Astrocyte (in vitro differentiated cells and primary cell): ENCODE results near the gene SLC25A21. TPM values are rescaled to one million over a fixed set of nuclear protein-coding genes. Genes with fewer than 3 reads are reported as not detected.

ENCODE experiments used
- DNase-seq: peaks from one replicate; pipeline ENCODE4 v3.0.0-alpha.2; 2010; ENCODE audit warnings: low read depth
- FAIRE-seq: peaks from 2 replicates; lab custom pipeline; 2011; peaks lifted over from hg19 to GRCh38; lab: Jason Lieb, UNC
- H2AFZ ChIP-seq: 2 replicates; pipeline ENCODE4 v1.6.0; 2012; ENCODE audit warnings: low read depth, low read length, inconsistent platforms
- H3K27ac ChIP-seq: 2 replicates; pipeline ENCODE4 v1.5.1; 2011; ENCODE audit warnings: low read depth, low read length, inconsistent platforms
- H3K27me3 ChIP-seq: 2 replicates; pipeline ENCODE4 v1.6.0; 2011; ENCODE audit warnings: low read length, inconsistent platforms; ENCODE audit not compliant: insufficient read depth
- H3K36me3 ChIP-seq: 2 replicates; pipeline ENCODE4 v1.5.1; 2011; ENCODE audit warnings: low read length, inconsistent platforms; ENCODE audit not compliant: insufficient read depth
- H3K4me1 ChIP-seq: 2 replicates; pipeline ENCODE4 v1.5.1; 2011; ENCODE audit warnings: low read length, inconsistent platforms; ENCODE audit not compliant: insufficient read depth
- H3K4me2 ChIP-seq: 2 replicates; pipeline ENCODE4 v1.6.0; 2012; ENCODE audit warnings: low read length, inconsistent platforms
- H3K4me3 ChIP-seq: 2 replicates; pipeline ENCODE4 v1.5.1; 2011; ENCODE audit warnings: low read depth, mild to moderate bottlenecking, low read length, inconsistent platforms; ENCODE audit not compliant: insufficient read depth
- H3K79me2 ChIP-seq: 2 replicates; pipeline ENCODE4 v1.6.0; 2012; ENCODE audit warnings: mild to moderate bottlenecking, low read length, inconsistent platforms; ENCODE audit not compliant: insufficient read depth
- H3K9ac ChIP-seq: 2 replicates; pipeline ENCODE4 v1.6.0; 2012; ENCODE audit warnings: mild to moderate bottlenecking, low read length, inconsistent platforms
- H3K9me3 ChIP-seq: 2 replicates; pipeline ENCODE4 v1.5.1; 2012; ENCODE audit warnings: low read depth, mild to moderate bottlenecking, low read length, inconsistent platforms; ENCODE audit not compliant: insufficient read depth
- H4K20me1 ChIP-seq: 2 replicates; pipeline ENCODE4 v1.6.0; 2012; ENCODE audit warnings: low read length, inconsistent platforms; ENCODE audit not compliant: insufficient read depth
- H3K27ac Mint-ChIP-seq: one replicate; pipeline ENCODE4 v1.8.0; 2021; ENCODE audit warnings: mild to moderate bottlenecking, mixed read lengths; ENCODE audit not compliant: unreplicated experiment
- H3K27me3 Mint-ChIP-seq: one replicate; pipeline ENCODE4 v1.8.0; 2021; ENCODE audit warnings: low read depth, mixed read lengths; ENCODE audit not compliant: unreplicated experiment
- H3K36me3 Mint-ChIP-seq: one replicate; pipeline ENCODE4 v1.8.0; 2021; ENCODE audit warnings: low read depth, mixed read lengths; ENCODE audit not compliant: unreplicated experiment
- H3K4me1 Mint-ChIP-seq: one replicate; pipeline ENCODE4 v1.8.0; 2021; ENCODE audit warnings: low read depth, mixed read lengths; ENCODE audit not compliant: unreplicated experiment
- H3K4me3 Mint-ChIP-seq: one replicate; pipeline ENCODE4 v1.8.0; 2021; ENCODE audit warnings: mild to moderate bottlenecking, moderate library complexity, mixed read lengths; ENCODE audit not compliant: unreplicated experiment
- H3K9me3 Mint-ChIP-seq: one replicate; pipeline ENCODE4 v1.8.0; 2021; ENCODE audit warnings: mild to moderate bottlenecking, mixed read lengths; ENCODE audit not compliant: unreplicated experiment
- EZH2 ChIP-seq: IDR thresholded peaks from 2 replicates; pipeline ENCODE4 v1.6.1; 2012; ENCODE audit warnings: mild to moderate bottlenecking, low read length, inconsistent platforms; ENCODE audit not compliant: insufficient read depth
- total RNA-seq: library from RNA; stranded (reverse); gene quantifications from 2 replicates; pipeline ENCODE4 v1.2.1, GENCODE V29; 2021
- TF ChIP-seq, protein P1 (sequence below): IDR thresholded peaks from 2 replicates; pipeline ENCODE4 v1.5.1; 2011; ENCODE audit warnings: low read depth, mild to moderate bottlenecking, inconsistent platforms, low read length, moderate library complexity; ENCODE audit not compliant: insufficient read depth

The SLC25A21 gene
- total RNA-seq, 1 donor from 2014 or later: 1.5 TPM

DNA sequence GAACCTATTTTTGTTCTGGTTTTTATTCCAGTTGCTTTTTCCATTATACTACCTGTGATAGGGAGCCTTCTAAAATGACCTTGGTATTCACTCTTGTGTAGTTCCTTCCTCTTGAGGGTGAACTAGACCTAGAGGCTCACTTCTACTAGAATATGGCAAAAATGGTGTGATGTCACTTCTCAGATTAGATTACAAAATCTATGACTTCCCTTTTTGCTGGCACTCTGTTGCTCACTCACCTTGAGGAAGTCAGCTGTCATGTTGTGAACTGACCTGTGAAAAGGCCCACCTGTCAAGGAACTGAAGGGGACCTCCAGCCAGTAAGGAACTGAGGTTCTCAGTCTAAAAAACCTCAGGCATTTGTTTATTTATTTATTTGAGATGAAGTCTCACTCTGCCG lies 31.0 kb upstream of the SLC25A21 start:
- FAIRE-seq (no peak), DNase-seq (no peak)
- Mint-ChIP-seq H3K4me1 (peaks cover 5% of the 10 kb centered on the region), H3K4me3 (no peak overlapping the region), H3K9me3 (peaks cover 16% of the 10 kb centered on the region), H3K27me3 (no peaks in the 10 kb centered on the region), H3K27ac (no peak overlapping the region), H3K36me3 (peaks cover 11% of the 10 kb centered on the region)
- Histone ChIP-seq H4K20me1 (peaks cover 6% of the 10 kb centered on the region), H3K79me2 (peaks cover 19% of the 10 kb centered on the region), H3K4me2 (no peak overlapping the region), H3K4me1 (peaks cover 7% of the 10 kb centered on the region), H3K36me3 (no peaks in the 10 kb centered on the region), H3K4me3 (no peak overlapping the region), H3K9ac (no peak overlapping the region), H3K27ac (no peak overlapping the region), H2AFZ (no peak overlapping the region), H3K9me3 (peaks cover 4% of the 10 kb centered on the region), H3K27me3 (no peaks in the 10 kb centered on the region)
- TF ChIP-seq, protein P1, sequence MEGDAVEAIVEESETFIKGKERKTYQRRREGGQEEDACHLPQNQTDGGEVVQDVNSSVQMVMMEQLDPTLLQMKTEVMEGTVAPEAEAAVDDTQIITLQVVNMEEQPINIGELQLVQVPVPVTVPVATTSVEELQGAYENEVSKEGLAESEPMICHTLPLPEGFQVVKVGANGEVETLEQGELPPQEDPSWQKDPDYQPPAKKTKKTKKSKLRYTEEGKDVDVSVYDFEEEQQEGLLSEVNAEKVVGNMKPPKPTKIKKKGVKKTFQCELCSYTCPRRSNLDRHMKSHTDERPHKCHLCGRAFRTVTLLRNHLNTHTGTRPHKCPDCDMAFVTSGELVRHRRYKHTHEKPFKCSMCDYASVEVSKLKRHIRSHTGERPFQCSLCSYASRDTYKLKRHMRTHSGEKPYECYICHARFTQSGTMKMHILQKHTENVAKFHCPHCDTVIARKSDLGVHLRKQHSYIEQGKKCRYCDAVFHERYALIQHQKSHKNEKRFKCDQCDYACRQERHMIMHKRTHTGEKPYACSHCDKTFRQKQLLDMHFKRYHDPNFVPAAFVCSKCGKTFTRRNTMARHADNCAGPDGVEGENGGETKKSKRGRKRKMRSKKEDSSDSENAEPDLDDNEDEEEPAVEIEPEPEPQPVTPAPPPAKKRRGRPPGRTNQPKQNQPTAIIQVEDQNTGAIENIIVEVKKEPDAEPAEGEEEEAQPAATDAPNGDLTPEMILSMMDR: no peak
- TF ChIP-seq EZH2: no peak

DNA sequence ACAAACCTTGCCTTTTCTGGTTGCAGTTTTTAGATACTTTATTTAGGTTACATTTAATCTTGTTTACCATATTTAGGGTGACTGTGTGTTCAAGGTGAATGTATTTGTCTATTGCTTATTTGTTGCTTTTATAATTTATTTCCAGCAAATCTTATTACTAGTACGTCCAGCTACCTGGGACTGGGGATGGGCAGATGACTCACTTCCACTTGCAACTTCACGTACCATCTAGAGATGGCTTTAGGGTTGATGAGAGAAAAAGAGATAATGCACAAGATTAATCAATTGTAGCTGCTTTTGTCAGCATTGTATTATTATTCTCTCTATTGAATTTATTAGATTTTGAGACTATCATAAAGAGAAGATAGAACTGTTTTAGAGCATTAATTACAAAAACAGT lies 30.4 kb upstream of the SLC25A21 start:
- Mint-ChIP-seq H3K27ac (no peak overlapping the region), H3K4me3 (no peak overlapping the region), H3K36me3 (peaks cover 11% of the 10 kb centered on the region), H3K9me3 (peaks cover 16% of the 10 kb centered on the region), H3K4me1 (peaks cover 5% of the 10 kb centered on the region), H3K27me3 (no peaks in the 10 kb centered on the region)
- FAIRE-seq (no peak), DNase-seq (no peak)
- TF ChIP-seq, protein P1: no peak
- TF ChIP-seq EZH2: no peak
- no peaks in the 10 kb centered on the region for H3K36me3 ChIP-seq
- peaks cover 6% of the 10 kb centered on the region for H4K20me1 ChIP-seq
- H3K4me1 ChIP-seq: peaks cover 10% of the 10 kb centered on the region
- H3K4me3 ChIP-seq: no peak overlapping the region
- H3K4me2 ChIP-seq: no peak overlapping the region
- no peak overlapping the region for H2AFZ ChIP-seq
- no peak overlapping the region for H3K27ac ChIP-seq
- peaks cover 4% of the 10 kb centered on the region for H3K9me3 ChIP-seq
- no peaks in the 10 kb centered on the region for H3K27me3 ChIP-seq
- no peak overlapping the region for H3K9ac ChIP-seq
- peaks cover 19% of the 10 kb centered on the region for H3K79me2 ChIP-seq

DNA sequence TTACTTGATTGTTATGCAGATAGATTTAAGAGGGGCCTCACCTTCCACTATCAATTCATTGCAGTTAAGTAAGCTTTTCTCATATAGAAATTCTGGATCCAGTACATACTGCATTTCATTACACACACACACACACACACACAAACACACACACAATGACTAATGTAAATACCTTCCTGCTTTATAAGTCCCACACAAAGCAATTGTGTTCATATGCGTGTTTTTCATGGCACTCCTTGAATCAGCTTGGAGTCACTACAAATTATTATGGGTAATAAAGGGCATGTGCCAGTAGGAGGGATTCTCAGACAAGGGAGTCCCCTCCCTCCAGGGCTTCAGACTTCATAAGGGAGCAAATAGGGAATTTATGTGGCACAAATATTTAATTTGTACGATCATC lies 29.9 kb upstream of the SLC25A21 start:
- no peaks in the 10 kb centered on the region for H3K27me3 ChIP-seq
- no peaks in the 10 kb centered on the region for H3K27me3 Mint-ChIP-seq
- H3K4me2 ChIP-seq: no peak overlapping the region
- peaks cover 11% of the 10 kb centered on the region for H3K36me3 Mint-ChIP-seq
- H3K27ac Mint-ChIP-seq: no peak overlapping the region
- H2AFZ ChIP-seq: no peak overlapping the region
- FAIRE-seq (no peak), DNase-seq (peak; percentile 41)
- H3K4me3 ChIP-seq: no peak overlapping the region
- H3K9me3 Mint-ChIP-seq: peaks cover 16% of the 10 kb centered on the region
- peaks cover 4% of the 10 kb centered on the region for H3K9me3 ChIP-seq
- no peak for TF ChIP-seq EZH2
- TF ChIP-seq, protein P1: no peak
- peaks cover 10% of the 10 kb centered on the region for H3K4me1 ChIP-seq
- H3K27ac ChIP-seq: no peak overlapping the region
- no peak overlapping the region for H3K9ac ChIP-seq
- peaks cover 6% of the 10 kb centered on the region for H4K20me1 ChIP-seq
- H3K4me3 Mint-ChIP-seq: no peak overlapping the region
- H3K36me3 ChIP-seq: no peaks in the 10 kb centered on the region
- peaks cover 19% of the 10 kb centered on the region for H3K79me2 ChIP-seq
- peaks cover 5% of the 10 kb centered on the region for H3K4me1 Mint-ChIP-seq
